Neuronal stem cell (in vitro differentiated cells): ENCODE results near the gene GFOD2.

Experiments used
- DNase-seq: peaks from one replicate; pipeline ENCODE4 v3.0.0-alpha.2; 2013; ENCODE audit warnings: low spot score
- H2AFZ ChIP-seq: one replicate; pipeline ENCODE4 v1.6.1; 2013; ENCODE audit warnings: mild to moderate bottlenecking, low read length, inconsistent platforms
- H2AK5ac ChIP-seq: 2 replicates; pipeline ENCODE4 v1.6.1; 2013; ENCODE audit warnings: low read depth, mild to moderate bottlenecking, inconsistent platforms, low read length, moderate library complexity, mixed read lengths
- H2BK120ac ChIP-seq: 2 replicates; pipeline ENCODE4 v1.6.1; 2013; ENCODE audit warnings: low read depth, mild to moderate bottlenecking, inconsistent platforms, low read length, moderate library complexity, mixed read lengths
- H2BK12ac ChIP-seq: one replicate; pipeline ENCODE4 v1.6.1; 2013; ENCODE audit warnings: low read length, inconsistent platforms
- H2BK15ac ChIP-seq: 2 replicates; pipeline ENCODE4 v1.6.1; 2013; ENCODE audit warnings: mild to moderate bottlenecking, low read length, inconsistent platforms, mixed read lengths
- H2BK5ac ChIP-seq: one replicate; pipeline ENCODE4 v1.6.1; 2013; ENCODE audit warnings: inconsistent platforms, mild to moderate bottlenecking, low read length, moderate library complexity
- H3K14ac ChIP-seq: one replicate; pipeline ENCODE4 v1.6.1; 2013; ENCODE audit warnings: low read length, inconsistent platforms
- H3K18ac ChIP-seq: 2 replicates; pipeline ENCODE4 v1.6.1; 2013; ENCODE audit warnings: low read length, inconsistent platforms
- H3K23ac ChIP-seq: 2 replicates; pipeline ENCODE4 v1.6.1; 2013; ENCODE audit warnings: low read depth, mild to moderate bottlenecking, mixed read lengths, low read length, inconsistent platforms; ENCODE audit not compliant: poor library complexity
- H3K27ac ChIP-seq: replicated peaks from 3 replicates; pipeline ENCODE4 v1.5.1; 2013; ENCODE audit warnings: low read length, inconsistent platforms
- H3K27me3 ChIP-seq, 3 experiments: 2 replicates each; pipeline ENCODE4 v1.6.1; 2013; ENCODE audit warnings: low read length in 3 of 3, mild to moderate bottlenecking in 2 of 3, inconsistent platforms in 1 of 3, low read depth in 1 of 3, mixed read lengths in 1 of 3, moderate library complexity in 1 of 3; ENCODE audit not compliant: control insufficient read depth in 3 of 3, insufficient read depth in 3 of 3
- H3K36me3 ChIP-seq, 2 donors: replicated peaks in 1 of 2; 2 replicates each; pipeline ENCODE4 v1.6.1; 2013; ENCODE audit warnings: low read length in 2 of 2; ENCODE audit not compliant: control insufficient read depth in 2 of 2, insufficient read depth in 2 of 2
- H3K4ac ChIP-seq: 2 replicates; pipeline ENCODE4 v1.6.1; 2013; ENCODE audit warnings: inconsistent platforms, mild to moderate bottlenecking, low read length, moderate library complexity
- H3K4me1 ChIP-seq, 2 donors: 1 replicate in 1 of 2; 2 replicates in 1 of 2; pipeline ENCODE4 v1.6.1; 2013; ENCODE audit warnings: low read length in 2 of 2, low read depth in 1 of 2; ENCODE audit not compliant: control insufficient read depth in 2 of 2, insufficient read depth in 1 of 2
- H3K4me2 ChIP-seq: one replicate; pipeline ENCODE4 v1.6.1; 2013; ENCODE audit warnings: mild to moderate bottlenecking, low read length, inconsistent platforms; ENCODE audit not compliant: insufficient read depth, poor library complexity, severe bottlenecking
- H3K4me3 ChIP-seq, 2 donors: 2 replicates each; pipeline ENCODE4 v1.5.1; 2013; ENCODE audit warnings: low read length in 2 of 2, mild to moderate bottlenecking in 2 of 2, inconsistent platforms in 1 of 2, moderate library complexity in 1 of 2
- H3K79me1 ChIP-seq: one replicate; pipeline ENCODE4 v1.6.1; 2013; ENCODE audit warnings: low read depth, mild to moderate bottlenecking, inconsistent platforms, low read length, moderate library complexity
- H3K9ac ChIP-seq: one replicate; pipeline ENCODE4 v1.6.1; 2013; ENCODE audit warnings: mild to moderate bottlenecking, low read depth, low read length, inconsistent platforms; ENCODE audit not compliant: poor library complexity
- H3K9me3 ChIP-seq, 2 donors: replicated peaks in 1 of 2; 2 replicates each; pipeline versions ENCODE3 to v1.6.1; 2013; ENCODE audit warnings: low read length in 2 of 2, mild to moderate bottlenecking in 2 of 2, inconsistent platforms in 1 of 2, low read depth in 1 of 2, mixed read lengths in 1 of 2, moderate library complexity in 1 of 2; ENCODE audit not compliant: control insufficient read depth in 2 of 2, insufficient read depth in 1 of 2
- H4K8ac ChIP-seq: one replicate; pipeline ENCODE4 v1.6.1; 2013; ENCODE audit warnings: low read depth, mild to moderate bottlenecking, inconsistent platforms, low read length, moderate library complexity
- H4K91ac ChIP-seq: one replicate; pipeline ENCODE4 v1.6.1; 2013; ENCODE audit warnings: low read length, low read depth, mild to moderate bottlenecking, inconsistent platforms; ENCODE audit not compliant: poor library complexity
- WGBS, 2 donors: extraction: QIAGEN DNeasy Blood & Tissue Kit; methylation state at CpG; one replicate each; pipeline ENCODE4 v1.1.7; 2013; ENCODE audit warnings: missing lambda C conversion rate in 2 of 2, mixed read lengths in 1 of 2; ENCODE audit not compliant: insufficient read length in 2 of 2, insufficient replicate concordance in 1 of 2; ENCODE audit errors: extremely low coverage in 2 of 2; 5-methylcytosine and 5-hydroxymethylcytosine counted together

GFOD2 gene

DNA sequence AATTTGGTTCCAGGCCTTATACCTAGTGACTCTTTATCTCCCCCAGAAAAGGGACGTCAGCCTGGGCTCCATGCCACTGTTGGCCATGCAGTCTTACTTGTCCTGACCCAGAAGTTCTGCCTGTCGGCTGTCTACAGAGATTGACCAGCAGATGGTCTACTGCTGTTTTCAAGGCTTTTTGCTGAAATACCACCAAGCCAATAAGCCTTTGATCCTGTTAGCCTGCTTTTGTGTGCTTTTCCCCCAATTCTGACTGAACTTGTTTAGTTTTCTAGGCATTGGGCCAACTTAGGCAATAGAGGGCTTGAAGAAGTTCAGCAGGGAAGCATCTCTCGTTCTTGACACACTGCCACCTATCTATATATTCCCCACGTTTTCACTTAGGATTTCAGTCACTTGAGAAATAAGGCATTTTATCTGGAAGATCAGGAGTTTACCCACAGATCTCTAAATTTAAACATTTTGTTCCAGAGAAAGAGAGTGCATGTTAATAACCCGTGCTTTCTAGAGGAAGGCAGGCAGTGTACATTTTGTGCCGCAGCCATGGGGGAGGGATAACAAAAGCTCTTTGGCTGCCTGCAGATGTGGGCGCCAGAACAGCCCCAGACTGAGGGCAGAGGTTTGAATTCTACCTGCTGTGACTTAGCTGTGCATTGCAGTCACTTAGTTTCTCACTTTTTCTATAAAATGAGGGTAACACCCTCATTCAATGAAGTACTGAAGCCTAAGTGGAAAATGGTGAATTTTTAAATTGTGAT is 86.5 kb downstream of the GFOD2 start:
- DNase-seq, result no peak
- no peaks in the 10 kb centered on the region for H3K79me1 ChIP-seq
- H3K4me2 ChIP-seq, result no peak overlapping the region
- H2BK120ac ChIP-seq, result no peak overlapping the region
- no peak overlapping the region for H3K27ac ChIP-seq
- H3K14ac ChIP-seq, result no peak overlapping the region
- H3K18ac ChIP-seq, result no peak overlapping the region
- peaks cover 42 to 91% of the 10 kb centered on the region in 2 donors for H3K36me3 ChIP-seq
- no peaks in the 10 kb centered on the region for H3K27me3 ChIP-seq
- H4K8ac ChIP-seq, result no peak overlapping the region
- H3K23ac ChIP-seq, result no peak overlapping the region
- H3K9ac ChIP-seq, result no peak overlapping the region
- no peaks in the 10 kb centered on the region for H3K4me1 ChIP-seq
- H3K4ac ChIP-seq, result no peak overlapping the region
- H2AK5ac ChIP-seq, result no peak overlapping the region
- WGBS, 2 donors, result no CpG with 5 or more reads among the region's 7 CpGs
- no peaks in the 10 kb centered on the region for H3K9me3 ChIP-seq
- H3K4me3 ChIP-seq, result no peak overlapping the region
- H2BK15ac ChIP-seq, result no peak overlapping the region
- H2AFZ ChIP-seq, result no peak overlapping the region
- H2BK5ac ChIP-seq, result no peak overlapping the region
- no peak overlapping the region for H4K91ac ChIP-seq
- no peak overlapping the region for H2BK12ac ChIP-seq

DNA sequence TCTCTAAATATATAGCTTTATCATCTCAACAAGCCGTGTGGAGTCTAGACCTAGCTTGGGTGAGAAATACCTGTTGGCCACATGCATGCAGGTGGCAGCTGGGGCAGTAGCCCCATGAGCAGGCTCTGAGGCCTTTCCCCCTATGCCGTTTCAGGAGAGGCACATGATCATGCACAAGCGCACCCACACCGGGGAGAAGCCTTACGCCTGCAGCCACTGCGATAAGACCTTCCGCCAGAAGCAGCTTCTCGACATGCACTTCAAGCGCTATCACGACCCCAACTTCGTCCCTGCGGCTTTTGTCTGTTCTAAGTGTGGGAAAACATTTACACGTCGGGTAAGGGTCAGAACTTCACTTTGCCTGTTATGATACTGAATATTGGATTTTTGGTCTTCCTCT is 90.9 kb downstream of the GFOD2 start:
- Histone ChIP-seq H3K27me3 (no peaks in the 10 kb centered on the region), H3K79me1 (no peaks in the 10 kb centered on the region), H2AFZ (no peak overlapping the region), H4K8ac (no peak overlapping the region), H3K27ac (no peak overlapping the region), H3K4me2 (no peak overlapping the region), H3K36me3 (peaks cover 52 to 90% of the 10 kb centered on the region in 2 donors), H3K23ac (no peak overlapping the region), H3K9me3 (no peaks in the 10 kb centered on the region), H3K4ac (no peak overlapping the region), H2AK5ac (no peak overlapping the region), H3K14ac (no peak overlapping the region), H2BK120ac (no peak overlapping the region), H3K18ac (no peak overlapping the region), H3K4me1 (no peaks in the 10 kb centered on the region), H2BK12ac (no peak overlapping the region), H2BK15ac (no peak overlapping the region), H3K9ac (no peak overlapping the region), H2BK5ac (no peak overlapping the region), H4K91ac (no peak overlapping the region), H3K4me3 (peak overlapping the region in 1 of 2 donors; percentile 28)
- WGBS, 2 donors, result no CpG with 5 or more reads among the region's 14 CpGs
- no peak for DNase-seq
